IPS-18a (cell line): ENCODE data around the gene YAE1.

Experiments
- H3K27ac ChIP-seq: one replicate; pipeline ENCODE4 v1.5.1; 2013; ENCODE audit warnings: low read length
- H3K27me3 ChIP-seq: one replicate; pipeline ENCODE4 v1.6.1; 2013; ENCODE audit warnings: mild to moderate bottlenecking, low read length; ENCODE audit not compliant: control insufficient read depth, insufficient read depth
- H3K36me3 ChIP-seq: one replicate; pipeline ENCODE4 v1.6.1; 2013; ENCODE audit warnings: low read depth, low read length; ENCODE audit not compliant: control insufficient read depth
- H3K4me1 ChIP-seq: one replicate; pipeline ENCODE4 v1.6.1; 2013; ENCODE audit warnings: low read depth, low read length; ENCODE audit not compliant: control insufficient read depth
- H3K4me3 ChIP-seq: one replicate; pipeline ENCODE4 v1.5.1; 2013; ENCODE audit warnings: low read length
- H3K9ac ChIP-seq: one replicate; pipeline ENCODE4 v1.6.1; 2013; ENCODE audit warnings: mild to moderate bottlenecking, low read length, moderate library complexity
- H3K9me3 ChIP-seq: one replicate; pipeline ENCODE4 v1.6.1; 2013; ENCODE audit warnings: low read depth, low read length; ENCODE audit not compliant: control insufficient read depth

YAE1 gene

GRCh38 chr7:39609113-39609934 lies 43.1 kb downstream of the YAE1 start:
- Histone ChIP-seq H3K36me3 (no peaks in the 10 kb centered on the region), H3K9ac (no peak overlapping the region), H3K4me3 (no peak overlapping the region), H3K27me3 (no peaks in the 10 kb centered on the region), H3K9me3 (no peaks in the 10 kb centered on the region), H3K27ac (no peak overlapping the region), H3K4me1 (no peaks in the 10 kb centered on the region)

DNA sequence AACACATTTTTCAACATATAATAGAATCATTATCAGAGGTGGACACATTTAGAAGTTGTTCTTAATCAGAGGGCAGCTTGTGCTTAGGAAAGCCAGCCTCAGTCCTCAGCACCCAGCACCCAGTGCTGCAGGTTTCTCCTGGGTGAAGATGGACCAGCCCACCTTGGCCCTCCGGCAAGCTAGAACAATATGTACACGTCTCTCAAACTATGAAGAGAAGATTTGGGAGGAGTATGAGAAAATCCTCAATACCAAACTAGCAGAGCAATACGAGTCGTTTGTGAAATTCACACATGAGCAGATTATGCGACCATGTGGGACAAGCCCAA lies 43.7 kb downstream of the YAE1 start:
- Histone ChIP-seq H3K9me3 (no peaks in the 10 kb centered on the region), H3K9ac (no peak overlapping the region), H3K4me1 (no peaks in the 10 kb centered on the region), H3K36me3 (no peaks in the 10 kb centered on the region), H3K27ac (no peak overlapping the region), H3K4me3 (no peak overlapping the region), H3K27me3 (no peaks in the 10 kb centered on the region)

GRCh38 chr7:39613577-39613976 lies 47.4 kb downstream of the YAE1 start:
- H3K27ac ChIP-seq = no peak overlapping the region
- no peak overlapping the region for H3K9ac ChIP-seq
- H3K27me3 ChIP-seq = no peaks in the 10 kb centered on the region
- H3K36me3 ChIP-seq = no peaks in the 10 kb centered on the region
- H3K4me1 ChIP-seq = no peaks in the 10 kb centered on the region
- no peak overlapping the region for H3K4me3 ChIP-seq
- H3K9me3 ChIP-seq = no peaks in the 10 kb centered on the region

GRCh38 chr7:39614299-39614698 lies 48.1 kb downstream of the YAE1 start:
- Histone ChIP-seq H3K4me1 (no peaks in the 10 kb centered on the region), H3K36me3 (no peaks in the 10 kb centered on the region), H3K9me3 (no peaks in the 10 kb centered on the region), H3K4me3 (no peak overlapping the region), H3K27ac (no peak overlapping the region), H3K27me3 (no peaks in the 10 kb centered on the region), H3K9ac (no peak overlapping the region)

GRCh38 chr7:39615350-39615975 lies 49.3 kb downstream of the YAE1 start:
- H3K27ac ChIP-seq = no peak overlapping the region
- H3K9ac ChIP-seq = no peak overlapping the region
- no peak overlapping the region for H3K4me3 ChIP-seq
- H3K9me3 ChIP-seq = no peaks in the 10 kb centered on the region
- no peaks in the 10 kb centered on the region for H3K4me1 ChIP-seq
- H3K36me3 ChIP-seq = no peaks in the 10 kb centered on the region
- no peaks in the 10 kb centered on the region for H3K27me3 ChIP-seq

DNA sequence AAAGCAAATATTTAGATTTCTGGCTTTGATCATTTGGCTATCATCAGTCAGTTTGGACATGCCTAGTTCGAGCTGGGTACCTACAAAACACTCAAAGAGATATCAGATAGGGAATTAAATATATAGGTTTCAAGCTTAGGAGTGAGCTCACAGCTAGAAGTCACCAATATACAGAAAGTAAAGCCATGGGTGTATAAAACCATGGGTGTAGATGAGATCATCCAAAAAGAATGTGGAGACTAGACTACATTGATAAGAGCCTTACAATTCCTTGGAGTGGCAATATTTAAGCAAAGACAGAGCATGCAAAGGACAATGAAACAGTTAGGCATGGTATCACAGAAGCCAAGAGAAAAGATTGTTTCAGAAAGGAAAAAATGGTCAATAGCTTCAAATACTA lies 49.9 kb downstream of the YAE1 start:
- no peak overlapping the region for H3K27ac ChIP-seq
- no peak overlapping the region for H3K9ac ChIP-seq
- no peaks in the 10 kb centered on the region for H3K9me3 ChIP-seq
- H3K27me3 ChIP-seq = no peaks in the 10 kb centered on the region
- H3K36me3 ChIP-seq = no peaks in the 10 kb centered on the region
- H3K4me1 ChIP-seq = no peaks in the 10 kb centered on the region
- H3K4me3 ChIP-seq = no peak overlapping the region

- no peak overlapping the region for H3K27ac ChIP-seq
- H3K27me3 ChIP-seq = no peaks in the 10 kb centered on the region
- peaks cover 4% of the 10 kb centered on the region for H3K4me1 ChIP-seq
- H3K9ac ChIP-seq = no peak overlapping the region
- no peak overlapping the region for H3K4me3 ChIP-seq
- H3K9me3 ChIP-seq = no peaks in the 10 kb centered on the region
- no peaks in the 10 kb centered on the region for H3K36me3 ChIP-seq
Measured at GRCh38 chr7:39617005-39617404, 50.8 kb downstream of the YAE1 start.

DNA sequence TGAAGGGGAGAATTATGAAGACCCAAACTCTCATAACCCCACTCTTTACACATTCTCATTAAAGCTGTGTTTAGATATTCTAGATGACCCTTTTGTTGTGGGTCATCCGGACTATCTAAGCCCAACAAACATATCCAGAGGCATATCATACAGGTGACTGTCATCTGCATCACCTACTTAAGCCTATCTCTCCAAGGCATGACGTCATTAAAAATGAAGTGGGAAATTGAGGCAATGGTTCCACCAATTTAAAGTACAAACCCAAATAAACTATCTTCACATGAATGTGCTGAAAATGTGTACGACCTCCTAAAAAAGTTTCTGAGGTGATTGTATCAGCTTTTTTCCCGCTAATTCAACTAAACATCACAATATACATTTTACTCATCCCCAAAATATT lies 52.7 kb downstream of the YAE1 start:
- Histone ChIP-seq H3K9me3 (no peaks in the 10 kb centered on the region), H3K4me3 (no peak overlapping the region), H3K36me3 (no peaks in the 10 kb centered on the region), H3K27me3 (no peaks in the 10 kb centered on the region), H3K4me1 (peaks cover 11% of the 10 kb centered on the region), H3K9ac (no peak overlapping the region), H3K27ac (no peak overlapping the region)

- no peak overlapping the region for H3K27ac ChIP-seq
- H3K4me3 ChIP-seq = no peak overlapping the region
- no peaks in the 10 kb centered on the region for H3K27me3 ChIP-seq
- H3K4me1 ChIP-seq = peaks cover 17% of the 10 kb centered on the region
- no peaks in the 10 kb centered on the region for H3K36me3 ChIP-seq
- H3K9ac ChIP-seq = no peak overlapping the region
- no peaks in the 10 kb centered on the region for H3K9me3 ChIP-seq
Measured at GRCh38 chr7:39620486-39620885, 54.3 kb downstream of the YAE1 start.

DNA sequence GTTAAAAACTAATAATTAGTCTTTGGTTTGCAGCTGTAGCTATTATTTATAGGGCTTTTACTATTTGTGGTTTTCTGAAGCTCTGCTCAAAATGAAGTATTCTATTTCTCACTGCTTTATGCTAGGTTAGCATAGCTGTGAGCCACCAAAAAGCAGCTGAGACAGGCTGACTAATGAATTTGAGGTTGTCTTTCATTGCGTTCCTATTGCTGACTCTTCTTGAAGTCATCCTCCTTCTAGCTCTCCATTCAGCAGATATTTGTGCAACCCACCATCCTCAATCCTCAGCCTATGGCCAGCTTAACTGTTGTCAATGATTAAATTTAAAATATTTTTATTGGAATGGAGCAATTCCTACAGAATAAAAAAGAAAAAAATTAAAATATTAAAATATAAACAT lies 55.1 kb downstream of the YAE1 start:
- Histone ChIP-seq H3K9ac (no peak overlapping the region), H3K36me3 (no peaks in the 10 kb centered on the region), H3K27me3 (no peaks in the 10 kb centered on the region), H3K27ac (no peak overlapping the region), H3K4me1 (peaks cover 17% of the 10 kb centered on the region), H3K9me3 (no peaks in the 10 kb centered on the region), H3K4me3 (no peak overlapping the region)

DNA sequence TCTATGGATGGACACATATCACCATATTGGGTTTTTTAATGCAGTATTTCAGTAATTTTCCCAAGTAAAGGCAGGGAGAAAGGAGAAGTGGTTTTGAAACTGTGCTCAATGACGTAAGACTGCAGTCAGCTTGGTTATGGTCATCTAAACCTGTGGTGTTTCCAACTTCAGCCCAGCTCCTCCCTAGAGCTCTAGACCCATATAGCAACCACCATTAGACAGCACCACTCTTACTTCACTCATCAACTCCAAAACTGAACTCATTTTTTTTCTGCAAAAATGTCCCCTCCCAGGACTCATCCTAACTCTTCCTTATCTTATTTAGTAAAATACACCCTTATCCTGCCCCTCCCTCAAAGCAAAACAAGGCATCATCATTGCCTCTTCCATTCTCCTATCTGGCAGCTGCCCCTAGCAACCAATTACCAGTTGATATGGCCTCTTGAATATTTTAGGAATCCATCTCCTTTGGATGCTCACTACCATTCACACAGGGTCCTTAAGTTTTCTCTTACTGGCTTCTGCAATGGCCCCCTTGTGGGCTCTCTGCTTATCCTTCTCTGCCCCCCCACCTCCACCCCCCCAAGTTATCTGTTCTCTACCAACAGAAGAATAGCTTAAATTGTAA lies 55.7 kb downstream of the YAE1 start:
- Histone ChIP-seq H3K36me3 (no peaks in the 10 kb centered on the region), H3K4me1 (peaks cover 21% of the 10 kb centered on the region), H3K4me3 (peak overlapping the region; percentile 93), H3K27ac (no peak overlapping the region), H3K9ac (peak overlapping the region; percentile 90), H3K27me3 (no peaks in the 10 kb centered on the region), H3K9me3 (no peaks in the 10 kb centered on the region)
